Neuronal stem cell (in vitro differentiated cells): ENCODE measurements around the gene MINK1.

ENCODE experiments used
- DNase-seq: peaks from one replicate; pipeline ENCODE4 v3.0.0-alpha.2; 2013; ENCODE audit warnings: low spot score
- H2AFZ ChIP-seq: one replicate; pipeline ENCODE4 v1.6.1; 2013; ENCODE audit warnings: mild to moderate bottlenecking, low read length, inconsistent platforms
- H2AK5ac ChIP-seq: 2 replicates; pipeline ENCODE4 v1.6.1; 2013; ENCODE audit warnings: low read depth, mild to moderate bottlenecking, inconsistent platforms, low read length, moderate library complexity, mixed read lengths
- H2BK120ac ChIP-seq: 2 replicates; pipeline ENCODE4 v1.6.1; 2013; ENCODE audit warnings: low read depth, mild to moderate bottlenecking, inconsistent platforms, low read length, moderate library complexity, mixed read lengths
- H2BK12ac ChIP-seq: one replicate; pipeline ENCODE4 v1.6.1; 2013; ENCODE audit warnings: low read length, inconsistent platforms
- H2BK15ac ChIP-seq: 2 replicates; pipeline ENCODE4 v1.6.1; 2013; ENCODE audit warnings: mild to moderate bottlenecking, low read length, inconsistent platforms, mixed read lengths
- H2BK5ac ChIP-seq: one replicate; pipeline ENCODE4 v1.6.1; 2013; ENCODE audit warnings: inconsistent platforms, mild to moderate bottlenecking, low read length, moderate library complexity
- H3K14ac ChIP-seq: one replicate; pipeline ENCODE4 v1.6.1; 2013; ENCODE audit warnings: low read length, inconsistent platforms
- H3K18ac ChIP-seq: 2 replicates; pipeline ENCODE4 v1.6.1; 2013; ENCODE audit warnings: low read length, inconsistent platforms
- H3K23ac ChIP-seq: 2 replicates; pipeline ENCODE4 v1.6.1; 2013; ENCODE audit warnings: low read depth, mild to moderate bottlenecking, mixed read lengths, low read length, inconsistent platforms; ENCODE audit not compliant: poor library complexity
- H3K27ac ChIP-seq: replicated peaks from 3 replicates; pipeline ENCODE4 v1.5.1; 2013; ENCODE audit warnings: low read length, inconsistent platforms
- H3K27me3 ChIP-seq, 3 experiments: 2 replicates each; pipeline ENCODE4 v1.6.1; 2013; ENCODE audit warnings: low read length in 3 of 3, mild to moderate bottlenecking in 2 of 3, inconsistent platforms in 1 of 3, low read depth in 1 of 3, mixed read lengths in 1 of 3, moderate library complexity in 1 of 3; ENCODE audit not compliant: control insufficient read depth in 3 of 3, insufficient read depth in 3 of 3
- H3K36me3 ChIP-seq, 2 donors: replicated peaks in 1 of 2; 2 replicates each; pipeline ENCODE4 v1.6.1; 2013; ENCODE audit warnings: low read length in 2 of 2; ENCODE audit not compliant: control insufficient read depth in 2 of 2, insufficient read depth in 2 of 2
- H3K4ac ChIP-seq: 2 replicates; pipeline ENCODE4 v1.6.1; 2013; ENCODE audit warnings: inconsistent platforms, mild to moderate bottlenecking, low read length, moderate library complexity
- H3K4me1 ChIP-seq, 2 donors: 1 replicate in 1 of 2; 2 replicates in 1 of 2; pipeline ENCODE4 v1.6.1; 2013; ENCODE audit warnings: low read length in 2 of 2, low read depth in 1 of 2; ENCODE audit not compliant: control insufficient read depth in 2 of 2, insufficient read depth in 1 of 2
- H3K4me2 ChIP-seq: one replicate; pipeline ENCODE4 v1.6.1; 2013; ENCODE audit warnings: mild to moderate bottlenecking, low read length, inconsistent platforms; ENCODE audit not compliant: insufficient read depth, poor library complexity, severe bottlenecking
- H3K4me3 ChIP-seq, 2 donors: 2 replicates each; pipeline ENCODE4 v1.5.1; 2013; ENCODE audit warnings: low read length in 2 of 2, mild to moderate bottlenecking in 2 of 2, inconsistent platforms in 1 of 2, moderate library complexity in 1 of 2
- H3K79me1 ChIP-seq: one replicate; pipeline ENCODE4 v1.6.1; 2013; ENCODE audit warnings: low read depth, mild to moderate bottlenecking, inconsistent platforms, low read length, moderate library complexity
- H3K9ac ChIP-seq: one replicate; pipeline ENCODE4 v1.6.1; 2013; ENCODE audit warnings: mild to moderate bottlenecking, low read depth, low read length, inconsistent platforms; ENCODE audit not compliant: poor library complexity
- H3K9me3 ChIP-seq, 2 donors: replicated peaks in 1 of 2; 2 replicates each; pipeline versions ENCODE3 to v1.6.1; 2013; ENCODE audit warnings: low read length in 2 of 2, mild to moderate bottlenecking in 2 of 2, inconsistent platforms in 1 of 2, low read depth in 1 of 2, mixed read lengths in 1 of 2, moderate library complexity in 1 of 2; ENCODE audit not compliant: control insufficient read depth in 2 of 2, insufficient read depth in 1 of 2
- H4K8ac ChIP-seq: one replicate; pipeline ENCODE4 v1.6.1; 2013; ENCODE audit warnings: low read depth, mild to moderate bottlenecking, inconsistent platforms, low read length, moderate library complexity
- H4K91ac ChIP-seq: one replicate; pipeline ENCODE4 v1.6.1; 2013; ENCODE audit warnings: low read length, low read depth, mild to moderate bottlenecking, inconsistent platforms; ENCODE audit not compliant: poor library complexity
- WGBS, 2 donors: extraction: QIAGEN DNeasy Blood & Tissue Kit; methylation state at CpG; one replicate each; pipeline ENCODE4 v1.1.7; 2013; ENCODE audit warnings: missing lambda C conversion rate in 2 of 2, mixed read lengths in 1 of 2; ENCODE audit not compliant: insufficient read length in 2 of 2, insufficient replicate concordance in 1 of 2; ENCODE audit errors: extremely low coverage in 2 of 2; 5-methylcytosine and 5-hydroxymethylcytosine counted together

The MINK1 gene

GRCh38 chr17:4945944-4946280 lies 112.8 kb downstream of the MINK1 start:
- Histone ChIP-seq H2AFZ (no peak overlapping the region), H3K4me2 (peak overlapping the region; percentile 12), H3K27me3 (no peaks in the 10 kb centered on the region), H3K18ac (no peak overlapping the region), H3K4me1 (peaks cover 11 to 15% of the 10 kb centered on the region in 2 donors), H3K79me1 (peaks cover 9% of the 10 kb centered on the region), H3K36me3 (peaks cover 40 to 56% of the 10 kb centered on the region in 2 donors), H3K9ac (no peak overlapping the region), H3K9me3 (no peaks in the 10 kb centered on the region), H4K91ac (no peak overlapping the region), H2BK120ac (no peak overlapping the region), H3K23ac (no peak overlapping the region), H3K27ac (no peak overlapping the region), H2BK15ac (no peak overlapping the region), H3K4ac (no peak overlapping the region), H3K4me3 (peak overlapping the region in 1 of 2 donors; percentile 100), H2AK5ac (no peak overlapping the region), H2BK12ac (no peak overlapping the region), H4K8ac (no peak overlapping the region), H2BK5ac (no peak overlapping the region), H3K14ac (no peak overlapping the region)
- no peak for DNase-seq
- no CpG with 5 or more reads among the region's 4 CpGs for WGBS, 2 donors

GRCh38 chr17:4946312-4946976 lies 113.3 kb downstream of the MINK1 start:
- no peak overlapping the region for H3K23ac ChIP-seq
- H3K27me3 ChIP-seq: no peaks in the 10 kb centered on the region
- no peak overlapping the region for H2BK5ac ChIP-seq
- peaks cover 40 to 56% of the 10 kb centered on the region in 2 donors for H3K36me3 ChIP-seq
- H3K27ac ChIP-seq: no peak overlapping the region
- H3K14ac ChIP-seq: no peak overlapping the region
- H3K4me1 ChIP-seq: peaks cover 13 to 17% of the 10 kb centered on the region in 2 donors
- no peak overlapping the region for H2BK15ac ChIP-seq
- H3K18ac ChIP-seq: no peak overlapping the region
- peaks cover 9% of the 10 kb centered on the region for H3K79me1 ChIP-seq
- H3K9me3 ChIP-seq: no peaks in the 10 kb centered on the region
- no peak overlapping the region for H4K91ac ChIP-seq
- H3K9ac ChIP-seq: peak overlapping the region; percentile 12
- H2AFZ ChIP-seq: no peak overlapping the region
- no peak overlapping the region for H2AK5ac ChIP-seq
- no peak overlapping the region for H2BK12ac ChIP-seq
- H3K4ac ChIP-seq: no peak overlapping the region
- H3K4me2 ChIP-seq: peak overlapping the region; percentile 71
- DNase-seq: no peak
- WGBS, 2 donors: no CpG with 5 or more reads among the region's 16 CpGs
- no peak overlapping the region for H2BK120ac ChIP-seq
- peak overlapping the region in 1 of 2 donors; percentile 100 for H3K4me3 ChIP-seq
- H4K8ac ChIP-seq: no peak overlapping the region

DNA sequence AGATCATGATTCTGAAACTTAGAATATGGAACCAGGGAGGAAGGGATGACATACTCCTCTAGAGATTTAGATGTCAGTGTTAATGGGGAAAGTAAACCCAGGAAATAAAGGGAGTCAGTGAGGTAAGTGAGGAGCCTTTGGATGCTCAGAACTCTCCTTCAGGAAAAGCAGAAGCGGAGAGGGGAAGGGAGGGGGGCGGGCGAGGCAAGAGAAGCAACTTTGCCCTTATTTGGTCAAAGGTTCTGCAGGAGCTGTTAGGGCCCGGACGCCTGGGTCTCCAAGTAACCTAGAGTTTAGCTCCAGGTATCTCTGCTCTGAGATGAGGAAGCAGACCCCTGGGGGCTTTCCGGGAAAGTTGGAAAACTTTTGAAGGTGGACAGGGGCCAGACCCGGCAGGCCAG lies 113.9 kb downstream of the MINK1 start:
- Histone ChIP-seq H3K4me1 (peaks cover 18 to 22% of the 10 kb centered on the region in 2 donors), H3K9me3 (no peaks in the 10 kb centered on the region), H3K27ac (peak overlapping the region; percentile 66), H3K23ac (no peak overlapping the region), H2BK120ac (no peak overlapping the region), H3K36me3 (peaks cover 38 to 51% of the 10 kb centered on the region in 2 donors), H3K4me2 (peak overlapping the region; percentile 71), H4K8ac (no peak overlapping the region), H2AFZ (no peak overlapping the region), H2BK5ac (no peak overlapping the region), H2AK5ac (no peak overlapping the region), H3K9ac (no peak overlapping the region), H3K4me3 (peak overlapping the region; percentile 75 to 100), H2BK12ac (no peak overlapping the region), H3K27me3 (no peaks in the 10 kb centered on the region), H3K4ac (no peak overlapping the region), H4K91ac (no peak overlapping the region), H3K79me1 (peaks cover 9% of the 10 kb centered on the region), H3K18ac (no peak overlapping the region), H2BK15ac (no peak overlapping the region), H3K14ac (no peak overlapping the region)
- WGBS, 2 donors: no CpG with 5 or more reads among the region's 7 CpGs
- DNase-seq: no peak
